ENCODE data around the gene CENPC. TPM values are rescaled to one million over a fixed set of nuclear protein-coding genes. Genes with fewer than 3 reads are reported as not detected.
"Not testable (repeated sequence)": the region's sequence is repeated elsewhere in the genome, so short reads cannot be mapped to it uniquely, and the experiment has no call there.

CENPC gene
- total RNA-seq, 2 experiments from 2014 or later = 115 to 116 TPM

DNA sequence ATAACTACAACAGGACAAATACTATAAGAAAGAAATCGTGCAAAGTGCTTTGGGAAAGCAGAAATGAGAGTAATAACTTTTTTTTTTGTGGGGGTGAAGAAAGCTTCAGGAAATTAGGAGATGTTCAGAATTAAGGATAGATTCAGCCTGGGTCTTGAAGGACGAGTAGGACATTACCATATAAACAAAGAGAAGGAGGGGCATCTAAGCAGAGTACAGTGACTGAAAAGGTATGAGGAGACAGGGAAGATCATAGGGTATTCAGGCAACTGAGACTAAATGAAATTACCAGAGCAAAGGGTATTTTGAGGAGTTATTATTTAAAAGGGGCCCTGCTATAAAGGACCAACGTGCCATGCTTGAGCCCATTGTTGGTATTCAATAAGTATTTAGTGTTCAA lies 10.1 kb upstream of the CENPC start:
- H3K9me3 Mint-ChIP-seq = no peaks in the 10 kb centered on the region
- no peaks in the 10 kb centered on the region for H3K9me3 ChIP-seq (ENCODE audit: control insufficient read depth in 1 of 2, insufficient read depth in 1 of 2, low read length in 2 of 2)
- H3K27me3 Mint-ChIP-seq = no peaks in the 10 kb centered on the region
- H3K4me1 ChIP-seq (ENCODE audit: insufficient read depth, low read length) = peaks cover 4% of the 10 kb centered on the region
- H3K36me3 Mint-ChIP-seq (ENCODE audit: low read depth) = peaks cover 4% of the 10 kb centered on the region
- ATAC-seq (ENCODE audit: poor library complexity) (no peak), DNase-seq (no peak)
- CTCF ChIA-PET = no interaction called here
- no peaks in the 10 kb centered on the region for H3K36me3 ChIP-seq (ENCODE audit: insufficient read depth, low read length)
- H3K27me3 ChIP-seq (ENCODE audit: control insufficient read depth in 1 of 2, insufficient read depth in 2 of 2, low read length in 2 of 2) = no peaks in the 10 kb centered on the region
- POLR2A ChIA-PET = interaction anchor here (0.7 to 1.3 kb wide), 2 partner anchors 10 to 13 kb away, joined by 3 read pairs; partner anchors contain the start of gene CENPC
- TF ChIP-seq, protein P1, sequence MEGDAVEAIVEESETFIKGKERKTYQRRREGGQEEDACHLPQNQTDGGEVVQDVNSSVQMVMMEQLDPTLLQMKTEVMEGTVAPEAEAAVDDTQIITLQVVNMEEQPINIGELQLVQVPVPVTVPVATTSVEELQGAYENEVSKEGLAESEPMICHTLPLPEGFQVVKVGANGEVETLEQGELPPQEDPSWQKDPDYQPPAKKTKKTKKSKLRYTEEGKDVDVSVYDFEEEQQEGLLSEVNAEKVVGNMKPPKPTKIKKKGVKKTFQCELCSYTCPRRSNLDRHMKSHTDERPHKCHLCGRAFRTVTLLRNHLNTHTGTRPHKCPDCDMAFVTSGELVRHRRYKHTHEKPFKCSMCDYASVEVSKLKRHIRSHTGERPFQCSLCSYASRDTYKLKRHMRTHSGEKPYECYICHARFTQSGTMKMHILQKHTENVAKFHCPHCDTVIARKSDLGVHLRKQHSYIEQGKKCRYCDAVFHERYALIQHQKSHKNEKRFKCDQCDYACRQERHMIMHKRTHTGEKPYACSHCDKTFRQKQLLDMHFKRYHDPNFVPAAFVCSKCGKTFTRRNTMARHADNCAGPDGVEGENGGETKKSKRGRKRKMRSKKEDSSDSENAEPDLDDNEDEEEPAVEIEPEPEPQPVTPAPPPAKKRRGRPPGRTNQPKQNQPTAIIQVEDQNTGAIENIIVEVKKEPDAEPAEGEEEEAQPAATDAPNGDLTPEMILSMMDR (IDR thresholded peaks at IDR 0.05) = no peak
- no peak overlapping the region for H3K27ac Mint-ChIP-seq
- H3K4me3 ChIP-seq (ENCODE audit: low read length) = no peak overlapping the region
- peaks cover 42% of the 10 kb centered on the region for H3K4me1 Mint-ChIP-seq (ENCODE audit: low read depth)
- intact Hi-C loops (cut with DNase I, micrococcal nuclease) = no loop called here
- no peak overlapping the region for H3K4me3 Mint-ChIP-seq
- no peak overlapping the region for H3K27ac ChIP-seq (ENCODE audit: low read depth in 1 of 2, low read length in 2 of 2)

DNA sequence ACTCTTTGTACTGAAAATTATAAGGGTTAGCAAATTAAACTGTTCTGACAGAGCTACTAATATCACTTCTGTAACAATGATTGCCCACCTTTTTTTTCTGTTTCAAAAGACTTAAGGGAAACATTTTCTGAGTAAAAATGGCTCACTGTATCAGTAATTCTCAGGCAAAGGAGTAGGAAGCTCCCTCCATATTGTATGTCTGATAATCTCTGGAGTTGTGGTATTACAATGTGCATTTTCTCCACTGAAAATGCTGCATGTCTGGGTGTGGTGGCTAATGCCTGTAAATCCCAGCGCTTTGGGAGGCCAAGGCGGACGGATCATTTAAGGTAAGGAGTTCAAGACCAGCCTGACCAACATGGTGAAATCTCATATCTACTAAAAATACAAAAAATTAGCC lies 8.8 kb upstream of the CENPC start:
- CTCF ChIA-PET = no interaction called here
- Mint-ChIP-seq H3K4me1 (ENCODE audit: low read depth) (peaks cover 40% of the 10 kb centered on the region), H3K4me3 (no peak overlapping the region)

DNA sequence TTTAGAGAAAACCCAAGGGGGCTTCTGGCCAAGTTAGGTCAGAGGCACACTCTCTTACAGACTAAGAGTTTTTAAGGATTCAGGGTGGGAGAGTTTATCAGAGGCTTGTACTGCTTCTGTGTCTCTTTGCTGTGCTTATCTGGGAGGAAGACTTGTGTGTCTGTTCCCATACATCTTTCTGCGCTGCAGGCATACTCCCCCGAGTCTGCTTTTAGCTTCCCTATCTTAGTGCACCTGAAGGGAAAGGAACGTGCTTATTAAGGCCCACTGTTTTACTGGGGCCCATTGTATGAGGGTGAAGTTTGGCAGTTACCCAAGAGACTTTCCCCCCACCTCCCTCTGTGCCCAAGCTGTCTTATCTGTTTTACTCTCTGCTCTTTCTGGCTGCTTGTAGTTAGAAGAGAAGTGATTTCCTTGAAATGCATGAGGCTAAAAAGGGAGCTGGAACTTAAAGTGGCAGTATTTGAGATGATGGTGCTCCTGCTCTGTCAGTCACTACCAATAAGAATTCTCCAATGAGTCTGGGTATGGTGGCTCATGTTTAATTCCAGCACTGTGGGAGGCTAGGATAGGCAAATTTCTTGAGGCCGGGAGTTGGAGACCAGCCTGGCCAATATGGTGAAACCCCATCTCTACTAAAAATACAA lies 7.0 kb upstream of the CENPC start:
- not testable (repeated sequence) for H3K27ac Mint-ChIP-seq, H3K4me3 Mint-ChIP-seq, H3K9me3 Mint-ChIP-seq

More for the DNA sequence above, 8.8 kb upstream of the CENPC start:
- Mint-ChIP-seq H3K27me3 (no peaks in the 10 kb centered on the region), H3K27ac (no peak overlapping the region), H3K36me3 (ENCODE audit: low read depth) (peaks cover 4% of the 10 kb centered on the region), H3K9me3 (no peaks in the 10 kb centered on the region)
- intact Hi-C loops (cut with DNase I, micrococcal nuclease) = no loop called here
- TF ChIP-seq, protein P1 (IDR thresholded peaks at IDR 0.05) = no peak
- Histone ChIP-seq H3K27ac (ENCODE audit: low read depth in 1 of 2, low read length in 2 of 2) (no peak overlapping the region), H3K27me3 (ENCODE audit: control insufficient read depth in 1 of 2, insufficient read depth in 2 of 2, low read length in 2 of 2) (no peaks in the 10 kb centered on the region), H3K36me3 (ENCODE audit: insufficient read depth, low read length) (no peaks in the 10 kb centered on the region), H3K4me3 (ENCODE audit: low read length) (no peak overlapping the region), H3K9me3 (ENCODE audit: control insufficient read depth in 1 of 2, insufficient read depth in 1 of 2, low read length in 2 of 2) (no peaks in the 10 kb centered on the region), H3K4me1 (ENCODE audit: insufficient read depth, low read length) (peaks cover 4% of the 10 kb centered on the region)
- POLR2A ChIA-PET = no interaction called here
- DNase-seq (no peak), ATAC-seq (ENCODE audit: poor library complexity) (no peak)

More for the DNA sequence above, 7.0 kb upstream of the CENPC start:
- DNase-seq; H3K27ac ChIP-seq (ENCODE audit: low read depth in 1 of 2, low read length in 2 of 2); H3K9me3 ChIP-seq (ENCODE audit: control insufficient read depth in 1 of 2, insufficient read depth in 1 of 2, low read length in 2 of 2); H3K4me3 ChIP-seq (ENCODE audit: low read length); H3K27me3 Mint-ChIP-seq; H3K36me3 Mint-ChIP-seq (ENCODE audit: low read depth); CTCF ChIA-PET; ATAC-seq (ENCODE audit: poor library complexity); H3K36me3 ChIP-seq (ENCODE audit: insufficient read depth, low read length); H3K4me1 ChIP-seq (ENCODE audit: insufficient read depth, low read length); intact Hi-C loops (cut with DNase I, micrococcal nuclease); H3K27me3 ChIP-seq (ENCODE audit: control insufficient read depth in 1 of 2, insufficient read depth in 2 of 2, low read length in 2 of 2): not testable (repeated sequence)
- peaks cover 26% of the 10 kb centered on the region for H3K4me1 Mint-ChIP-seq (ENCODE audit: low read depth)
- POLR2A ChIA-PET = interaction anchor here (0.6 to 1.6 kb wide), 3 partner anchors 32 to 147 kb away, joined by 3 to 5 read pairs (median 3); no protein-coding TSS in a partner anchor

Measured in CD4-positive, alpha-beta T cell (primary cell).